ENCODE measurements around the gene D2HGDH.

DNA sequence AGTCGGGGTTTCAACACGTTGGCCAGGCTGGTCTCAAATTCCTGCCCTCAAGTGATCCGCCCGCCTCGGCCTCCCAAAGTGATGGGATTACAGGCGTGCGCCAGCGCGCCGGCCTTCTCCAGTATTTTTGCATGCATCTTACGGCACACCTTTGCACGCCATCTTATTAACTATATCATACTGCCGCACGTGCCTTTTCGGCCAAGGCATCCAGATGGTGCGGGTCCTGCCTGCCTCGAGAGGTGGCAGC is 33.4 kb upstream of the D2HGDH start:
- TF ChIP-seq POLR2A (IDR thresholded peaks at IDR 0.05): no peak
- TF ChIP-seq, protein P1, sequence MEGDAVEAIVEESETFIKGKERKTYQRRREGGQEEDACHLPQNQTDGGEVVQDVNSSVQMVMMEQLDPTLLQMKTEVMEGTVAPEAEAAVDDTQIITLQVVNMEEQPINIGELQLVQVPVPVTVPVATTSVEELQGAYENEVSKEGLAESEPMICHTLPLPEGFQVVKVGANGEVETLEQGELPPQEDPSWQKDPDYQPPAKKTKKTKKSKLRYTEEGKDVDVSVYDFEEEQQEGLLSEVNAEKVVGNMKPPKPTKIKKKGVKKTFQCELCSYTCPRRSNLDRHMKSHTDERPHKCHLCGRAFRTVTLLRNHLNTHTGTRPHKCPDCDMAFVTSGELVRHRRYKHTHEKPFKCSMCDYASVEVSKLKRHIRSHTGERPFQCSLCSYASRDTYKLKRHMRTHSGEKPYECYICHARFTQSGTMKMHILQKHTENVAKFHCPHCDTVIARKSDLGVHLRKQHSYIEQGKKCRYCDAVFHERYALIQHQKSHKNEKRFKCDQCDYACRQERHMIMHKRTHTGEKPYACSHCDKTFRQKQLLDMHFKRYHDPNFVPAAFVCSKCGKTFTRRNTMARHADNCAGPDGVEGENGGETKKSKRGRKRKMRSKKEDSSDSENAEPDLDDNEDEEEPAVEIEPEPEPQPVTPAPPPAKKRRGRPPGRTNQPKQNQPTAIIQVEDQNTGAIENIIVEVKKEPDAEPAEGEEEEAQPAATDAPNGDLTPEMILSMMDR (IDR thresholded peaks at IDR 0.05): peak in 3 of 4 experiments; percentile 32 to 71 (median 65)

All from prostate gland (tissue), 2 donors.